HG03039 (cell line): Measurements from ENCODE around the gene PROS1.
"Not testable (repeated sequence)": the region's sequence is repeated elsewhere in the genome, so short reads cannot be mapped to it uniquely, and the experiment has no call there.

ENCODE experiments used
- ATAC-seq: cut with Tn5 transposase; IDR thresholded peaks from one replicate; pipeline ENCODE4 v1.9.1; 2021; ENCODE audit warnings: mild to moderate bottlenecking, moderate library complexity; ENCODE audit not compliant: unreplicated experiment

PROS1 gene

DNA sequence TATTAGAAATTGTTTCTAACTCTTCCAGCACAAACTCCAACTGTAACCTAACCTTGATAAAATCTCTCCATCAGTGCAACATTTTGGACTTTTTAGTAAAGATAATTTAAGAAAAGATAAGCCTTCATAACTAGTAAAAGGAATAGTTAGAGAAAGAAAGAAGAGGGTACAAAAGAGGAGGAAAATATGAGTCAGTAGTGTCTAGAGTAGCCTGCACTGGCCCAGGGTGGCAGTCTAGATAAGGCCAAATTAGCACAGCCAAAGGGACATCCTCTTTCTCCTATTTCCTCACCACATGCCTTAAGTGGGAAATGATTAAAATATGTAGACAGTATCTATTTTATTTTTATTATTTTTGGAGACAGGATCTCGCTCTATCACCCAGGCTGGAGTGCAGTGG is 3.7 kb downstream of the PROS1 start:
- no peak for ATAC-seq

DNA sequence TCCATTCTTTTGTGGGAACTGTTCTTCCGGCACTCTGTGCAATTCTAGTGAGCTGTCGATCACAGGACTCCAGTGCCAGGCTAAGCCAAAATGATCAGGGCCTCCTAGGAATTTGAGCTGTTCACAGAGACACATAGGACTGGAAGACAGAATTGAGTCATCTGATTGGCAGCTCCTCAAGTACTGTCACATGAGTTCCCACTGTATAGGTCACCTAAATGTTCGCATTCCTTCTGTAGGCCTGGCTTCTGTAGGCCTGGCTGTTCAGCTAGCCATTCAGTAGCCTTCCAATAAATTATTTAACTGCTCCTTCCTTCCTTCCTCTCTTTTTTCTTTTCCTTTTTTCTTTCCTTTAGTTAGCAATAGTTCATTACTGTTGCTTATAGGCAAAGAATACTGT is 4.3 kb downstream of the PROS1 start:
- no peak for ATAC-seq

GRCh38 chr3:93965106-93965505 is 8.6 kb downstream of the PROS1 start:
- ATAC-seq = not testable (repeated sequence)

DNA sequence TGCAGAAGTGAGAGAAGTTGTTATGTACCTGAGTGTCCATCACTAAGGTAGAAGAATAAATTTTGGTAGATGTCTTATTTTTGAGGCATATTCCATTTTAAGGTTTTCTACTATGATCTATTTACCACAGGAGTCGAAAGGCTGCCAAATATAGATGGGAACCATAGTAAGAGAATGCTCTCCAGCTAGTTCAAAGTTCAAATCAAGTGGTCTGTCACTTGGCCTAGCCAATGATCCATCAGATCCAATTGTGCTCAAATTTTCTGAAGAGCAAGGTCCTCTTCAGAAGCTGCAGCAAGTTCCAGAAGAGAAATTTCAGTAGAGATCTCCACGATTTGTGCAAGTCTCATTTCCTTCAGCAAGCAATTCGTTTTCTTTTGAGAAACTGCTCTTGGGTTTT is 10.9 kb downstream of the PROS1 start:
- ATAC-seq = no peak

DNA sequence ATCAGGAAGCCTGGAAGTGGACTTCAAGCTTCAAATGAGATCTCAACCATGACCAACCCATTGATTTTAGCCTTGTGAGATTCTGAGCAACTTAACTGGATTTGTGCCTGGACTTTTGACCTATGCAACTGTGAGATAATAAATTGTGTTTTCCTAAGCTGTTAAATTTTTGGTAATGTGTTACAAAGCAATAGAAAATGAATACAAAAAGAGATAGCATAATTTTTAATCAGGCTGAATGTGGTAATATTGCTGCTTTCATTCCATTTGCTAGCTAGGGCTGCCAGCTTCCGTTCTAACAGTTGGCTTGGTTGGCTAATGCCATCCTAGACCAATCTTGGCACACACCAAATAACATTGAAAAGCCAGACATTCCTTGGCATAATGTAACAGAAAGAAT is 12.2 kb downstream of the PROS1 start:
- ATAC-seq = no peak

DNA sequence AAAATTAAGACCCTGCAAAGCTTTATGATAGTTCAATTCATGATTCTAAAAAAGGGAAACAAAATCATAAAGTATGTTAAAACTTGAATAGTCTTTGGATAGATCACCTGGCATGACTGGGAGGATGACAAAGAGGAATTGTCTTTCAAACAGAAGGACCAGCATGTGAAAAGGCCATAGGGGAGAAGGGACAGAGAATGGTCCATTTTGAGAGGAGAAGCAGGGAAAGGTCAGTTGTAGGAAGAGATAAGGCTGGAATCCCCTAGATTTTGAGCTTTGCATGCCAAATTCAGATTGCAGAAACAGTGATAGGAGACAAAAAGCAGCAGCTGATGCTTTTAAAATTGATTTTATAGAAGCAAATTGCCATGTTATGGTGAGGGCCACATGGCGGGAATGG is 12.7 kb downstream of the PROS1 start:
- no peak for ATAC-seq

DNA sequence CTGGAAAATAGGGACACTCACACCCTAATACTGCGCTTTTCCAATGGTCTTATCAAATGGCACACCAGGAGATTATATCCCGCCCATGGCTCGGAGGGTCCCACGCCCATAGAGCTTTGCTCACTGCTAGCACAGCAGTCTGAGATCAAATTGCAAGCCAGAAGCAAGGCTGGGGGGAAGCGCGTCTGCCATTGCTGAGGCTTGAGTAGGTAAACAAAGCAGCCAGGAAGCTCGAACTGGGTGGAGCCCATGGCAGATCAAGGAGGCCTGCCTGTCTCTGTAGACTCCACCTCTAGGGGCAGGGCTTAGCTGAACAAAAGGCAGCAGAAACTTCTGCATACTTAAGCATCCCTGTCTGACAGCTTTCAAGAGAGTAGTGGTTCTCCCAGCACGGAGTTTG is 23.7 kb downstream of the PROS1 start:
- not testable (repeated sequence) for ATAC-seq

DNA sequence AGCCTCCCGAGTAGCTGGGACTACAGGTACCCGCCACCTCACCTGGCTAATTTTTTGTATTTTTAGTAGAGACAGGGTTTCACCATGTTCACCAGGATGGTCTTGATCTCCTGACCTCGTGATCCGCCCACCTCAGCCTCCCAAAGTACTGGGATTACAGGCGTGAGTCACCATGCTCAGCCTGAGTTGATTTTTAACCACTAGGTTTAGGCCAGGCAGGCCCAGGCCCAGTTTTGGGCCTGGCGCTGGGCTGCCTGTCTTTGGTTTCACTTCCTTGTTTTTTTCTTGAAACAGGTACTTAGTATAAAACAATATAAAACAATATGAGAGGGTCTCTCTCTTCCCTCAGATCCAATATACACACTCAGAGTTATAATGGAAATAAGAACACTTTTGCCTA is 36.2 kb downstream of the PROS1 start:
- not testable (repeated sequence) for ATAC-seq

GRCh38 chr3:93936549-93936948 is 37.1 kb downstream of the PROS1 start:
- ATAC-seq = no peak

DNA sequence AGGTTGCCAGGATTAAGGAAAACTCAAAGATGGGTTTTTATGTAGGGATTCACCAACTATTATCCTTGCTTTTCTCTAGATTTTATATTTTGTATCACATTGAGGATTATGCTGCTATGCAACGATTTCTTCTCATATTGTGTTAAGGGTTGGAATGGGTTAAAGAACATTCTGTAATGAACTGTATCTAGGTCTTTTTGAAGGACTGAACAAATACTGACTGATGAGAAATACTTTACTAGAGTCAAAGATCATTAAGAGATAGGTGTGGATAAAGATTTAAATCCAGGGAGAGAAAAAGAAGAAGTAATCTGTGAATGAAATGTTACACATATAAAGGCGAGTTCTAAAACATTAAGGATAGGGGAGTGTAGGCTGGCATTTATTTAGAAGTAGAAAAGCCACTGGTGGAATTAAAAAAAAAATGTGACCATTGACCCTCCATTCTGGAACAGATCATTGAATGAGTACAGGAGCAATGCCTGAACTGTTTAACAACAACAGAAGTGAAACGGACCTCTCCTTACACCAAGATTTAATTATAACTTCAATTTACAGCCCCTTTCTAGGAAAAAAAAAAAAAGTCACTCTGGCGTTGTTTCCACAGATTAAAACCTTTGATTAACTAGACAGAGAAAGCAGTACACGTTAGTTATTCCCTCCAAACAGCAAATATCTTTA is 39.2 kb downstream of the PROS1 start:
- no peak for ATAC-seq

DNA sequence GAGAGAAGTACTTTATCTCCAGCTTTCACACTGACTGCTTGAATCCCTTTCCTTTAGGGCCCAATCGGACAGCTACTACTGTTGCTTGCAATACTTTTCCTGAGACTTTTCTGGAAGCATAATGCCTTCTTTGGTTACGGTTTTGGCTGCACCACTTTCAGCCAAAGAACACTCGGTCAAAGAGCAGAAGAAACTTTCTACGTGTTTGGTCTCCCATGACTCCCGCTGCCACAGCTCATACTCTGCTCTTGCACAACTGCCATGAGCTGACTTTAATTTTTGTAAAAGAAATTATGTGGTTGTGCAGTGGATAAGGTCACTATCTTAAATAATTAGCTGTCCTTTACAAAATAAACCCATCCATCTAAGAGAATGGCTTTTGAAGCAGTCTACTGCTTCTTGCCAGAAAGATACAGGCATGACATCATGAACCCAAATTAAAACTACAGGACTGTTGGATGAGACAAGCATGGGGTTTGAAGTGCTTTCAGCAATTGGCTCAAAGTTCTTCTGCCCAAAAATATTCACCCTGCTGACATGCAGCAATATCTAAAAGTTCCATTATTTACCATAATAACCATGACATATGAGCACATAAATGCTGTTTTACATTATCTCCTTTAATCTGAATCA is 42.0 kb downstream of the PROS1 start:
- no peak for ATAC-seq

DNA sequence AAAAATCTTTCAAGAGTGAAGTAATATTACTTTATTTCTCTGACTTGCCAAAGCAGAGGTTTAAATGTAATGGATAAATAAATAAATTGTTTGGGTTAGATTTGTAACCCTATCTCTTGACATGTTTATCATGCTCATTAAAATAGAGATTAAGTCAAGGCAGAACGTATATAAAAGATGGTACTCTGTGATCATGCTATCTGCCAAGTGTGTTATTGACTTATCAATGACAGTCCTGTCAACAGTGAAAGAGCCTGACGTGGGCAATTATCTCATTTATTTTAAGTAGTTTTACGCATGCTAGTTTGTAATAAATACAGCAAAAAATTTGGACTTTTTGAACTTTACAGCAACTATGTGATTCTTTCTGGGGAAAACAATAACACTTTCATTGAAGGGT is 43.7 kb downstream of the PROS1 start:
- no peak for ATAC-seq

- no peak for ATAC-seq
Measured at GRCh38 chr3:93926789-93927188, 46.9 kb downstream of the PROS1 start.

DNA sequence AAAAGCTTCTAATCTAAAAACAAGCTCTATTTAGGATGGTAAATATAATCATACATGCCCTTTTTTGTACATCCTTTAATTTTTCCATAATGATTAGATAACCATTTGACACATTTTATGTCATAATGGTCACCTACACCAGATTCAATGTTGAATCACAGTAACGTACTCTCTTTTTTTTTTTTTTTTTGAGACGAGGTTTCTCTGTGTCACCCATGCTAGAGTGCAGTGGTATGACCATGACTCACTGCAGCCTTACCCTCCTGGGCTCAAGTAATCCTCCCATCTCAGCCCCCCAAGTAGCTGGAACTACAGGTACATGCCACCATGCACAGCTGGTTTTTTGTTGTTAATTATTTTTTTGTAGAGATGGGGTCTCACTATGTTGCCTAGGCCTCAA is 49.2 kb downstream of the PROS1 start:
- no peak for ATAC-seq

DNA sequence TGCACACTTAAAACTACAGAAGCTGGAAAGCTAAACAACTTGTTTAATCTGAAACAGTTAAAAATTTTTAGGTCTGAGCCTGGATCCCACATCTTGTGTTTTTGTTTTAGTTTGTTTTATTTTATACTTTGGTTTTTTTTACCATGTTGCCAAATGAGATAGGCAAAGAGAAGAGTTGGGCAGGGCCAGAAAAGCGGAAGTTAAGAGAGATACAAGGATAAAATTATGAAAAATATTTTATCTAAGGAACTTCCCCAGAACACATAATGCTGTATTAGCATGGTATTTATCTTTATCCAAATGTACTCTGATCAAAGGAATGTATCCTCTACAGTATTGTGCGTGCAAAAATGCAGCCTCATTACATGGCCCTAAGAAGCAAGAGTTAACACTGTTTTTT is 50.7 kb downstream of the PROS1 start:
- no peak for ATAC-seq

GRCh38 chr3:93917546-93918029 is 56.1 kb downstream of the PROS1 start:
- not testable (repeated sequence) for ATAC-seq

DNA sequence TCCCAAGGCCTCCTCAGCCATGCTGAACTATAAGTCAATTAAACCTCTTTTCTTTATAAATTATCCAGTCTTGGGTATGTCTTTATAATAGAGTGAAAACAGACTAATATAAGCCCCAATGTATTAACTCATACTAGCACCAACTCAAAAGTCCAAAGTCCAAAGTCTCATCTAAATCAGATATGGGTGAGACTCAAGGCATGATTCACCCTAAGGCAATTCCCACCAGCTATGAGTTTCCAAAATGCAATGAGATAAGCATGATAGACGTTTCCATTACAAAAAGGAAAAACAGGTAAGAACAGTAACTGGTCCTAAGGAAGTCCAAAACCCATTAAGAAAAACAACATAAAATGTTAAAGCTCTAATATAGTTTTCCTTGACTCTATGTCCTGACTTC is 60.1 kb downstream of the PROS1 start:
- not testable (repeated sequence) for ATAC-seq

- ATAC-seq = no peak
Measured at GRCh38 chr3:93911206-93911605, 62.5 kb downstream of the PROS1 start.

DNA sequence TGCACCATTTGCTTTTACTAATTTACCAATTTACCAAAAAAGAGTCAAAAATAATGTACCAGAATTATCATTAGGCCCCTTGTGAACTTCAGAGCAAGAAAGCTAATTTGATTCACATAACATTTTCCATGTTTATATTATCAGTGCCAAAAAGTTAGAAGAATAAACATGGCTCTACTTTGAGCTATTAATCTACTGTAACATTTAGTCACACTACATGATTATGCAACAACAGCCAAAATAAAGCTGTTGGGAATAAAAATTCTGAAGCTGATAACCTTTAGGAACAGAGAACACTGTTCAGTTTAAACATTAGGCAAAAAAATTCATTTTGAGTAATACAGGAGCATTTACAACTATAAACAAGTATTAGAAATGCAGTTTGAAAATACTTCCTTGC is 63.6 kb downstream of the PROS1 start:
- ATAC-seq = no peak

GRCh38 chr3:93907132-93907531 is 66.6 kb downstream of the PROS1 start:
- ATAC-seq = no peak

- ATAC-seq = no peak
Measured at GRCh38 chr3:93906245-93906644, 67.5 kb downstream of the PROS1 start.

DNA sequence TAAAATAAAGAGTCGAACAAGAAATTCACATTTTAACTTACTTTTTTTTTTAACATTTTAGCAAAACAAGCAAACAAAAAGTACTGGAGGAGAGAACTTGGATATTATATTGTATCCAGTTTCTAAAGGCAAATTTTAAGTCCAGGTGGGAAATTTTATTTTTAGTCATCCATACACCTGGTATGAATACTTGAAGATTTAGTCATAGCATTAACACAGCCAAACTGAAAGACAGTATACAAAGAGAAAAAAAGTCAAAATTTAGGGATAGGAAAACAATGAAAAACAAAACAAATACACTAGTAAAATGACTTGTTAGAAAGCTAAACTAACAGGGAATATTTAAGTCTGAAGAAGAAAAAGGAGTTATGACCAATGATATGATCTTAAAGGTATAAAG is 69.1 kb downstream of the PROS1 start:
- no peak for ATAC-seq
